Spleen (tissue), 11 donors: ENCODE data around the gene CPED1. TPM values are rescaled to one million over a fixed set of nuclear protein-coding genes. Genes with fewer than 3 reads are reported as not detected.

ENCODE experiments used
- DNase-seq: peaks from one replicate; pipeline ENCODE4 v3.0.0-alpha.2; 2020
- H3K27ac ChIP-seq, 8 donors: fragments of 200-600 bp; sonication (generic) in 7 of 8; 1 replicate in 4 of 8; 2 replicates in 4 of 8; pipeline versions ENCODE4 v1.5.0 to v1.8.0; 2016 to 2021; ENCODE audit warnings: inconsistent platforms in 4 of 8, mild to moderate bottlenecking in 4 of 8, moderate library complexity in 1 of 8
- H3K27me3 ChIP-seq, 7 donors: fragments of 200-600 bp; sonication (generic) in 6 of 7; replicated peaks in 1 of 7; 1 replicate in 4 of 7; 2 replicates in 3 of 7; pipeline versions ENCODE4 v1.5.0 to v1.8.0; 2016 to 2021; ENCODE audit warnings: inconsistent platforms in 3 of 7, mild to moderate bottlenecking in 1 of 7
- H3K36me3 ChIP-seq, 6 donors: fragments of 200-600 bp; sonication (generic) in 5 of 6; 1 replicate in 4 of 6; 2 replicates in 2 of 6; pipeline versions ENCODE4 v1.5.0 to v1.8.0; 2016 to 2021; ENCODE audit warnings: inconsistent platforms in 2 of 6
- H3K4me1 ChIP-seq, 6 donors: fragments of 200-600 bp; sonication (generic) in 5 of 6; 1 replicate in 3 of 6; 2 replicates in 3 of 6; pipeline versions ENCODE4 v1.5.0 to v1.8.0; 2016 to 2021; ENCODE audit warnings: inconsistent platforms in 3 of 6
- H3K4me3 ChIP-seq, 8 donors: fragments of 200-600 bp; sonication (generic) in 7 of 8; 1 replicate in 4 of 8; 2 replicates in 4 of 8; pipeline versions ENCODE4 v1.5.0 to v1.8.0; 2016 to 2021; ENCODE audit warnings: inconsistent platforms in 4 of 8, mild to moderate bottlenecking in 4 of 8, moderate library complexity in 2 of 8
- H3K9me3 ChIP-seq, 8 donors: fragments of 200-600 bp; sonication (generic) in 7 of 8; 1 replicate in 4 of 8; 2 replicates in 4 of 8; pipeline versions ENCODE4 v1.5.0 to v1.8.0; 2016 to 2021; ENCODE audit warnings: inconsistent platforms in 4 of 8
- CTCF ChIP-seq, 11 experiments: fragments of 200-600 bp in 7 of 11; fragments of 450-650 bp in 4 of 11; sonication (generic) in 4 of 11; IDR thresholded peaks in 8 of 11; conservative IDR thresholded peaks in 3 of 11; 1 replicate in 7 of 11; 2 replicates in 4 of 11; pipeline versions ENCODE4 v1.4.0 to v1.8.0; 2016 to 2021; ENCODE audit warnings: antibody characterized with exemption in 11 of 11, inconsistent platforms in 4 of 11, mild to moderate bottlenecking in 1 of 11
- POLR2A ChIP-seq, 3 donors: fragments of 450-650 bp; IDR thresholded peaks; one replicate each; pipeline ENCODE4 v1.5.1; 2017; ENCODE audit warnings: antibody characterized with exemption in 3 of 3, mild to moderate bottlenecking in 1 of 3
- POLR2AphosphoS5 ChIP-seq, 3 donors: sonication (generic); formaldehyde crosslinking; IDR thresholded peaks; one replicate each; pipeline ENCODE4 v1.5.1; 2017; ENCODE audit warnings: antibody characterized with exemption in 3 of 3
- WGBS, 5 donors: extraction: QIAGEN DNeasy Blood & Tissue Kit in 3 of 5; methylation state at CpG; one replicate each; pipeline versions ENCODE4 v1.1.5 to v1.1.7; 2013 to 2018; 5-methylcytosine and 5-hydroxymethylcytosine counted together
- intact Hi-C: fragments of 100-400 bp; cut with DNase I; formaldehyde crosslinking; loops from one replicate; pipeline ENCODE4 v1.15.0; 2023; ENCODE audit warnings: low total_unique reads
- polyA plus RNA-seq, 3 donors: library from polyadenylated mRNA; stranded (reverse); fragments of 200-250 nt; gene quantifications; one replicate each; pipeline ENCODE4 v1.2.1, GENCODE V29; 2013
- total RNA-seq, 7 donors: library from RNA; depleted of rRNA in 3 of 7; stranded (reverse); fragments of >200 nt in 3 of 7; fragmentation: NEBNext Ultra II Directional in 4 of 7; extraction: Animal tissue kit (Norgen Biotek cat#: 25700) in 4 of 7; gene quantifications; one replicate each; pipeline versions ENCODE4 v1.1.0 to v1.2.1, GENCODE V29; 2016 to 2021
- donor health status: healthy with polysubstance abuse.
- donor health status: DM: no; HTN: no; CAD: no; lungs with moderate emphysema.
- donor health status: DM: no; HTN: no; CAD: no.
- donor health status: Bipolar disorder and iron deficiency.
- donor health status: healthy.
- donor health status: DM: no; HTN: no; CAD: no.
- donor health status: DM: yes; HTN: yes; CAD: no.

Gene CPED1
- total and polyA plus RNA-seq, 10 donors = 1.5 to 81.6 (median 38.6) TPM

- TF ChIP-seq CTCF (IDR thresholded peaks at IDR 0.05 in 8 of 11, conservative IDR thresholded peaks at IDR 0.05 in 3 of 11) = no peak
- Histone ChIP-seq H3K9me3 (no peaks in the 10 kb centered on the region), H3K4me3 (no peak overlapping the region), H3K27ac (no peak overlapping the region), H3K27me3 (peaks cover 0 to 64% (median 52%) of the 10 kb centered on the region in 7 donors), H3K36me3 (no peaks in the 10 kb centered on the region), H3K4me1 (peaks cover 5 to 33% (median 23%) of the 10 kb centered on the region in 6 donors)
- 60 to 83% (median 65%) methylated on average over 5 of the region's 5 CpGs for whole genome bisulfite sequencing, 5 donors
- intact Hi-C loops = no loop called here
- no peak for DNase-seq
These were observed 343.1 kb downstream of the CPED1 start for GRCh38 chr7:121331574-121331973.

- Histone ChIP-seq H3K27ac (no peak overlapping the region), H3K36me3 (peaks cover 0 to 9% (median 0%) of the 10 kb centered on the region in 6 donors), H3K4me3 (no peak overlapping the region), H3K27me3 (peaks cover 0 to 42% (median 31%) of the 10 kb centered on the region in 7 donors), H3K4me1 (peaks cover 5 to 22% (median 15%) of the 10 kb centered on the region in 6 donors), H3K9me3 (no peaks in the 10 kb centered on the region)
- TF ChIP-seq POLR2AphosphoS5 (IDR thresholded peaks at IDR 0.05) = no peak
- TF ChIP-seq CTCF (IDR thresholded peaks at IDR 0.05 in 8 of 11, conservative IDR thresholded peaks at IDR 0.05 in 3 of 11) = no peak
- TF ChIP-seq POLR2A (IDR thresholded peaks at IDR 0.05) = no peak
- no peak for DNase-seq
- WGBS, 5 donors = 95 to 99% (median 98%) methylated on average over 4 of the region's 4 CpGs
- intact Hi-C loops = no loop called here
These were observed 345.9 kb downstream of the CPED1 start for GRCh38 chr7:121334376-121334775.

- 84 to 89% (median 85%) methylated on average over 10 of the region's 10 CpGs for WGBS, 5 donors
- Histone ChIP-seq H3K9me3 (no peaks in the 10 kb centered on the region), H3K36me3 (peaks cover 0 to 9% (median 0%) of the 10 kb centered on the region in 6 donors), H3K4me1 (peaks cover 0 to 15% (median 8%) of the 10 kb centered on the region in 6 donors), H3K27me3 (peaks cover 0 to 35% (median 24%) of the 10 kb centered on the region in 7 donors), H3K4me3 (no peak overlapping the region), H3K27ac (no peak overlapping the region)
- intact Hi-C loops = no loop called here
- no peak for DNase-seq
- no peak for TF ChIP-seq CTCF (IDR thresholded peaks at IDR 0.05 in 8 of 11, conservative IDR thresholded peaks at IDR 0.05 in 3 of 11)
- TF ChIP-seq POLR2AphosphoS5 (IDR thresholded peaks at IDR 0.05) = no peak
- no peak for TF ChIP-seq POLR2A (IDR thresholded peaks at IDR 0.05)
These were observed 346.6 kb downstream of the CPED1 start for GRCh38 chr7:121334875-121335648.

GRCh38 chr7:121336579-121336978, 348.1 kb downstream of the CPED1 start:
- WGBS, 5 donors = 63 to 85% (median 76%) methylated on average over 3 of the region's 3 CpGs
- no peaks in the 10 kb centered on the region for H3K9me3 ChIP-seq
- H3K4me1 ChIP-seq = peaks cover 0 to 2% (median 0%) of the 10 kb centered on the region in 6 donors
- DNase-seq = no peak
- intact Hi-C loops = no loop called here
- H3K4me3 ChIP-seq = no peak overlapping the region
- H3K27me3 ChIP-seq = peaks cover 0 to 20% (median 13%) of the 10 kb centered on the region in 7 donors
- peaks cover 0 to 9% (median 0%) of the 10 kb centered on the region in 6 donors for H3K36me3 ChIP-seq
- TF ChIP-seq POLR2AphosphoS5 (IDR thresholded peaks at IDR 0.05) (no peak), POLR2A (IDR thresholded peaks at IDR 0.05) (no peak), CTCF (IDR thresholded peaks at IDR 0.05 in 8 of 11, conservative IDR thresholded peaks at IDR 0.05 in 3 of 11) (no peak)
- H3K27ac ChIP-seq = no peak overlapping the region
